ENCODE measurements around the gene GALNT18.

Gene GALNT18

DNA sequence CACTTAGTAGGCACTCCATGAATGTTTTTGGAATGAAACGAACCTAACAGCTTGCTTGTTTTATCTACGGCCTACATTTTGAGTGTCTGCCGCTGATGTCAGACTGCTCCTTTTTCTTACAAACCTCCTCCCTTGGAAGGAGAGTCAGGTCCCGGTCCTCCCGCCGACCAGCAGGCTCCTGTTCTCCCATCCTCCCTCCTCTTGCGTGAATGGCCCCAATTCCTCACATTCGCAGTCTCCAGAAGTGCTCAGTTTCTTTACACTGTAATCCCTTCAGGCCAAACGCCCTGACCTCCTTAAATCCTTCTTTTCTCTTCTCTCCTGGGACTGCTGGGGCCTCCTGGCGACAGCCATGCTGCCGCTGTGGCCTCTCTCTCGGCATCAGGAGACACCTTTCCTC, 186.2 kb downstream of the GALNT18 start:
- H3K27me3 ChIP-seq (ENCODE audit: insufficient read depth, low read depth), result no peaks in the 10 kb centered on the region
- H4K20me1 ChIP-seq (ENCODE audit: insufficient read depth), result no peaks in the 10 kb centered on the region
- H3K4me1 ChIP-seq (ENCODE audit: low read depth, poor library complexity, severe bottlenecking), result no peaks in the 10 kb centered on the region
- H3K4me2 ChIP-seq, result no peak overlapping the region
- H2AFZ ChIP-seq (ENCODE audit: low read depth), result no peak overlapping the region
- TF ChIP-seq, protein P1, sequence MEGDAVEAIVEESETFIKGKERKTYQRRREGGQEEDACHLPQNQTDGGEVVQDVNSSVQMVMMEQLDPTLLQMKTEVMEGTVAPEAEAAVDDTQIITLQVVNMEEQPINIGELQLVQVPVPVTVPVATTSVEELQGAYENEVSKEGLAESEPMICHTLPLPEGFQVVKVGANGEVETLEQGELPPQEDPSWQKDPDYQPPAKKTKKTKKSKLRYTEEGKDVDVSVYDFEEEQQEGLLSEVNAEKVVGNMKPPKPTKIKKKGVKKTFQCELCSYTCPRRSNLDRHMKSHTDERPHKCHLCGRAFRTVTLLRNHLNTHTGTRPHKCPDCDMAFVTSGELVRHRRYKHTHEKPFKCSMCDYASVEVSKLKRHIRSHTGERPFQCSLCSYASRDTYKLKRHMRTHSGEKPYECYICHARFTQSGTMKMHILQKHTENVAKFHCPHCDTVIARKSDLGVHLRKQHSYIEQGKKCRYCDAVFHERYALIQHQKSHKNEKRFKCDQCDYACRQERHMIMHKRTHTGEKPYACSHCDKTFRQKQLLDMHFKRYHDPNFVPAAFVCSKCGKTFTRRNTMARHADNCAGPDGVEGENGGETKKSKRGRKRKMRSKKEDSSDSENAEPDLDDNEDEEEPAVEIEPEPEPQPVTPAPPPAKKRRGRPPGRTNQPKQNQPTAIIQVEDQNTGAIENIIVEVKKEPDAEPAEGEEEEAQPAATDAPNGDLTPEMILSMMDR (conservative IDR thresholded peaks at IDR 0.05; ENCODE audit: low read depth, low read length), result no peak
- H3K79me2 ChIP-seq (ENCODE audit: insufficient read depth, low read depth), result no peaks in the 10 kb centered on the region
- no peak overlapping the region for H3K27ac ChIP-seq
- no peaks in the 10 kb centered on the region for H3K36me3 ChIP-seq (ENCODE audit: insufficient read depth)
- H3K4me3 ChIP-seq (IDR thresholded peaks at IDR 0.05; ENCODE audit: insufficient read depth, low read depth, low read length), result no peak overlapping the region
- no peak overlapping the region for H3K9ac ChIP-seq

DNA sequence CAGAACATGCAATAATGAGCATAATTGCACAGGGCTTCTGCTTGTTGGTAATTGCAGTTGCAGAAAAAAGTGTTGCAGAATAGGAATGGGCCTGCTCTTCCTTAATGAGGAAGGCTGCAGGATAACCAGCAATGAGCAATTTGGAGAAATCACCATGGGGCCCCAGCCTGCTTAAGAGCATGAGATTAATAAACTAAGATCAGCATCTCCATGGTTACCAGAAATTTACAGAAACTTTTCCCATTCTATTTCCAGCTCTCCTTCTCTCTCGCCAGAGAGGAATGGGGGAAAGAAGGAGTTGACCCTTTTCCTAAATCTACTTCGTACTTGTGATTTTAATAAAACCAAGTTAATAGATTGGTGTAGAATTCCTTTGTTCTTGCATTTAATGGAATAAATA, 187.8 kb downstream of the GALNT18 start:
- Histone ChIP-seq H3K79me2 (ENCODE audit: insufficient read depth, low read depth) (no peaks in the 10 kb centered on the region), H3K27ac (no peak overlapping the region), H3K4me1 (ENCODE audit: low read depth, poor library complexity, severe bottlenecking) (no peaks in the 10 kb centered on the region), H3K4me2 (no peak overlapping the region), H3K27me3 (ENCODE audit: insufficient read depth, low read depth) (no peaks in the 10 kb centered on the region), H4K20me1 (ENCODE audit: insufficient read depth) (no peaks in the 10 kb centered on the region), H2AFZ (ENCODE audit: low read depth) (no peak overlapping the region), H3K9ac (no peak overlapping the region), H3K4me3 (IDR thresholded peaks at IDR 0.05; ENCODE audit: insufficient read depth, low read depth, low read length) (no peak overlapping the region), H3K36me3 (ENCODE audit: insufficient read depth) (no peaks in the 10 kb centered on the region)
- TF ChIP-seq, protein P1 (conservative IDR thresholded peaks at IDR 0.05; ENCODE audit: low read depth, low read length), result no peak

DNA sequence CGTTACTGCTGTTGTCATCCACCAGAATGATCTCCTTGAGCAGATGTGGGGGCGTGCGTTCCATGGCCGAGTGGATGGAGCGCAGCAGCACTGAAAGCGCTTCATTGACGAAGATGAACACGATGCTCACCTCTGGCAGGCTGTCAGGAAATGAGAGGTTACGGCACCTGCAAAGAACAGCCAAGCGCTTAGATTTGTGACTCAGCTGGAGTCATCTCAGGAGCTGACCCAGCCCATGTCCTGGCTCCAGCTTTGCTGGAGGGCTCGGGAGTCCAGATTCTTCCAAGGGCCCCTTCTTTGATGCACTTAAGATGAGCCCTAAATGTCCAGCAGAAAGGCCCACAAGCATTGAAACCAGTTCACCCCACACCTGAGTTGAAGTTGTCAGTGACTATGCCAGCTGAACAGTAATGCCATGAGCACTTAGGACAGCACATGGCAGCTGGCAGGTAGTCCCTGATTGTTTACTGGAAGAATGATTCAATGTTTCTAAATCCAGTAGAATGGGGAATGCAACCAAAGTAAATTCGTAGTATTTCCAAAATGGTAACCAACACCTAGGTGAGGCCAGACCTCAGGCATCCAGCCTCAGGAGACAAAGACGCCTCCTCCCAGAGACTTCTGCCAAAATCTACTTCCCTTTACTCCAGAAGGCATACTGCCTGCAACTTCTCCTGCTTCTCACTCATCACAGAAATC, 189.0 kb downstream of the GALNT18 start:
- Histone ChIP-seq H3K4me2 (no peak overlapping the region), H3K4me3 (IDR thresholded peaks at IDR 0.05; ENCODE audit: insufficient read depth, low read depth, low read length) (no peak overlapping the region), H3K79me2 (ENCODE audit: insufficient read depth, low read depth) (no peaks in the 10 kb centered on the region), H3K27ac (no peak overlapping the region), H3K4me1 (ENCODE audit: low read depth, poor library complexity, severe bottlenecking) (no peaks in the 10 kb centered on the region), H4K20me1 (ENCODE audit: insufficient read depth) (no peaks in the 10 kb centered on the region), H3K36me3 (ENCODE audit: insufficient read depth) (no peaks in the 10 kb centered on the region), H3K27me3 (ENCODE audit: insufficient read depth, low read depth) (no peaks in the 10 kb centered on the region), H2AFZ (ENCODE audit: low read depth) (no peak overlapping the region), H3K9ac (no peak overlapping the region)
- TF ChIP-seq, protein P1 (conservative IDR thresholded peaks at IDR 0.05; ENCODE audit: low read depth, low read length), result no peak

DNA sequence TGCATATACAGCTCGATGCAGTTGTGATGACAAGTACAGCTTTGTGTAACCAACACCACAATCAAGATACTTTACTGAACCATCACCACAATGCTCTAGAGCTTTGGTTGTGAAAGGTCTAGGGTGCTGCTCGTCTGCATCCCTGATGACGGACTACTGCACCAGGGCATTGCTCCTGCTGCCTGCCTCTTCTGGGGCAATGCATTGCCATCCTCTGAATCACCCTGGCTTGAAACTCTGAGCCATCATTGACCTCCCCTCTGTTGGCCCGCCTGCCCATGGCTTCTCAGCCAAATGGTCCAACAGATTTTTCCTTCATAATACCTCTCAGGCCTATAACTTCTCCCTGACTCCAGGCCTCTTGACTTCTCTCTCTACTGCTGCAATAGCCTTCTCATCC, 191.4 kb downstream of the GALNT18 start:
- H3K27me3 ChIP-seq (ENCODE audit: insufficient read depth, low read depth), result no peaks in the 10 kb centered on the region
- no peak overlapping the region for H3K4me2 ChIP-seq
- no peaks in the 10 kb centered on the region for H4K20me1 ChIP-seq (ENCODE audit: insufficient read depth)

More for the DNA sequence above, 191.4 kb downstream of the GALNT18 start:
- H3K79me2 ChIP-seq (ENCODE audit: insufficient read depth, low read depth), result no peaks in the 10 kb centered on the region
- H3K9ac ChIP-seq, result no peak overlapping the region
- no peak overlapping the region for H3K4me3 ChIP-seq (IDR thresholded peaks at IDR 0.05; ENCODE audit: insufficient read depth, low read depth, low read length)
- TF ChIP-seq, protein P1 (conservative IDR thresholded peaks at IDR 0.05; ENCODE audit: low read depth, low read length), result no peak
- H3K4me1 ChIP-seq (ENCODE audit: low read depth, poor library complexity, severe bottlenecking), result no peaks in the 10 kb centered on the region
- no peak overlapping the region for H3K27ac ChIP-seq
- H2AFZ ChIP-seq (ENCODE audit: low read depth), result no peak overlapping the region
- no peaks in the 10 kb centered on the region for H3K36me3 ChIP-seq (ENCODE audit: insufficient read depth)

All from KMS-11 (cell line).